Kidney glomerular epithelial cell (primary cell): ENCODE measurements around the gene TMIGD1.

Source experiments
- DNase-seq: peaks from one replicate; lab custom pipeline; 2025; lab: John Stamatoyannopoulos, UW

The TMIGD1 gene

DNA sequence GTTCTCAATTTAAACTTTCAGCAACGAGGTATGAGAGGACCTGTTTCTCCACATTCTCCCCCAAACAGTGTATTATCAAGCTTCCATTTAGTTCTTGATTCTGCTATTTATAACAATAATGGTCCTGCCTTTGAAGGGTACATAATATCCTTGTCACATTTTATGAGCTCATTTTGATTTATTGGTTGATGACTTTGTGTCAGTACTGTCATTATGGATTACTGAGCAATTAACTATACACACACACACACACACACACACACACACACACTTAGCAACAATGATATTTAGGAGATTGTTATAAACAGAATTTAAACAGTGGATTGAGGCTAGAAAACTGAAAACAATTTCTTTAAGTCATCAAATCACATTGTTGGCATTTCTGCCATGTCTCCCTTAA is 7.0 kb downstream of the TMIGD1 start:
- DNase-seq, result no peak

GRCh38 chr17:30324723-30325122 is 9.1 kb downstream of the TMIGD1 start:
- no peak for DNase-seq

DNA sequence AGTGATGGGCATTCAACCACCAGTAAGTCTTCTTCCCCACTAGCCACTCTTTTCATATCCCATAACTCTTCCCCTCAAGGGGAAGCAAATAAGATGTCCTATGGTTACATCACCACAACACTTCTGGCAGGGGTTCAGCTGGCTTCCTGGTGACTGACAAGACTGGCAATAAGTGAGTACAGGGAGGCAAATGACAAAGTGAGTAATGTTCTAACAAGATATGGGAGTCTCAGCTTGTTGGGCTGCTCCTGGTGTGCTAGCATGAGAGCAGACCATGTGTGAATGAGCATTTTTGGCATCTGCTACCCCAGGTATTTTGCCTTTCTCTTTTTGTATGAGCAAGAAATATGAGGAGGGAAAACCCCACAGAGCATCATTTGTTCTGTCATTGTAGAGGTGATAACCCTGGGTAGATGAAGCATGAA is 9.9 kb downstream of the TMIGD1 start:
- no peak for DNase-seq

DNA sequence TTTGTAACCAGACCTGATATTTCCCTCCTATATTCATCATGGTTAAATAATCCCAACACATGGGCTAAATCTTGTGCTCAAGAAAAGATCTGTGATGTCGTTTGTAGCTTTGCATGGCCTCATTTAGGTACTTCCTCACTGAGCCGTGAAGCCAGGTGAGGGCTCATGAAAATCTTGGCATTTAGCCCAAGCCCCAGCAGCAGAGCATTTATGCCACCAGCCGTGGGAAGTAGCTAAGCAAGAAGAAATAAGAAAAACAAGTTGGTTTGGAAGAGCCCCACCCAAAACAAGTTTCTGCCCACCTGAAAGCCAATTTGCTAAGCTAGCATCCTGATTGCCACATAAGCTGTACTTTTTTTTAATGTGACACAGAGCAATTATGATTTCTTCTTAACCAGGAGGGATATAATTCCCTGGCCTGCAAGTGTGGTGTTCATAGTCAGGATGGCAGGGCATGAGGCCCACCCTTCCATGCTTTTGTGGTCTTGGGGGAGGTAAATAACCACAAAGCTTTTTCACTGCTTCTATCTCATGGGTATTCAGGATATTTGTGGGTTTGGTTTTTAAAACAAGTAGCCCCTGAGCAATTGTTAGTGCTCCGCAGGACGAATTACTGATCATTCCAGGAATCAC is 10.5 kb downstream of the TMIGD1 start:
- no peak for DNase-seq

GRCh38 chr17:30321314-30321713 is 12.5 kb downstream of the TMIGD1 start:
- DNase-seq, result no peak

DNA sequence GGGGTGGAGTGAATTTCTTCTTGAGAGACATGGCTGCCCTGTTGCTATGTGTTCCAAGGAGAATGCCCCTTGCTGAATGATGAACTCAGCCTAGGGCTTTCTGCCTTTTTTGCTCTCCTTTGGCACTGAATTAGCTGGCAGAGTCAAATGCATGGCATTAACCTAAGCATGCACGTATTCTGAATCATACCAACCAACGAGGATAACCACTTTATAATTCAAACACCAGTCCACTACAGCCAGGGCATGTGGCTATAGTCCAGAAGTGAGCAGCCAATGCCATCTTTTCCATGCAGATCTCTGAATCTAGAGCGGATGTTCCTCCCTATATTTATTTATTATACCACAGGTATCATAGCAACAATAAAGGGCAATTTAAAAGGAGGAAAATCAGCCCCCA is 15.7 kb downstream of the TMIGD1 start:
- DNase-seq, result no peak

- no peak for DNase-seq
Measured at GRCh38 chr17:30316736-30317135, 17.1 kb downstream of the TMIGD1 start.

GRCh38 chr17:30315106-30315505 is 18.8 kb downstream of the TMIGD1 start:
- no peak for DNase-seq

DNA sequence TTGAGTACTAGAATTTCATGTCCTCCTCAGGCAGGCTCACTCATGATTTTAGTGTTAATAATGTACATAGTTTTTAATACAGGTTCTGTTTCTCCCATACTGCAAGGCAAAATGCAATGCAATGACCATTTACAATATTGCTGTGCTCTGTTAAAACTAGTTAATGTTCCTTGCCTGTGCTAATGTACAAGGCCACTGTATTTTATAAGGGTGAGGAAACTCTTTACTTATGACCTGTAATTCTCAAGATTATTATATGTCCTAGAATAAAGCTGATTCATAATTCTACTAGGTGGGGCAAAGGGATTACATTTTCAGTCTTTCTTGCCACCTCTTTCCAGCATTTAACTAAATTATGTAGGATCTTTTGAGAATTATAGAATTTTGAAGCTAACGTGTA is 19.4 kb downstream of the TMIGD1 start:
- no peak for DNase-seq

DNA sequence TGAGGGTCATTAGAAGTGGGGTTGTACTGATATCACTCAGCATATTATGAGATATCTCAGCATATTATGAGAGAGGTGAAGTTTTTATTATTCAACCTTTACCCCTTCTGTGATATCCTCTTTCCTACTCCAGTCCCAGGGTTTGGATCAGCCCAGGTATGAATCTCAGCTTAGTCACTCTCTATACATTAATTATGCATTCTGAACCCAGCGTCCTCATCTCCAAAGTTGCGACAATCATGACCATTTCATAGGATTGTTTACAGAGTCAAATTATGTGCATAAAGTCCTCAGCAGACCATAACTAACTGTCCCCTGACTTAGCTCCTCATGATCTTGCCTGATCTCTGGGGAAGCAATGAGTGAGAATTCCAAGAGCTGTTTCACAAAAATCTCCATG is 21.6 kb downstream of the TMIGD1 start:
- DNase-seq, result no peak

DNA sequence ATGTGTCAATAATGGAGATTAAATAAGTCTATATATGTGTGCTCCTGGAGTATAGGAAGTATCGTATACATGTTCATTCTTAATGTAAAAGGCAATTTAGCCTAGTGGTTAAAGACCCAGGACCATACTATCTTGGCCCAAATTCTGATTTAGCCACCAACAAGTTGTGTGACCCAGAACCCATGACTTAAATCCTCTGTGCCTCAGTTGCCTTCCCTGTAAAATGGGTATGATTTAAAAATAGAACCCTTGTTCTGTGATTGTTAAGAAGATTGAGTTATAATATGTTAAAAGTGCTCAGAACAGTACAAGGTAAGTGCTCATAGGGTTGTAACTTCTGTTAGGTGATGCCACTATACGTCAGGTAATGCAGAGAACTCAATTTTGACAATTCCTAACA is 23.3 kb downstream of the TMIGD1 start:
- no peak for DNase-seq

DNA sequence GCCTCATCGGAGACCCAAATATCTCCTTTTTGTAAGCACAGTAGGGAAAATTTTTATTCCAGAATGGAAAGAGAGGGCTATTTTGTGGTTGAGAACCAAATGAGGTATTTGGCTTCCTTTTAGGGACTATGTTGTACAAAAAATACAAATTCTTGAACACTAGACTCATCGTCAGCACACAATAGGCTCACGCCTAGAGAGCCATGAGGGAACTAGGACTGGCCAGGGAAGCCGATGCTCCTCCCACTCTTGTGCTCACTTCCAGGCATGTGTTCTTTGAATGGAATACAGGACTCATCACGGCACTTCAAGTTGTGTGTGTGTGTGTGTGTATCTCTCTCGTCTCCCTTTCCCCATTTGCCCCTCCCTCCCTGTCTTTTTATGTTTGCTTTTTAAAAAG is 24.3 kb downstream of the TMIGD1 start:
- no peak for DNase-seq

GRCh38 chr17:30308406-30308805 is 25.5 kb downstream of the TMIGD1 start:
- no peak for DNase-seq

DNA sequence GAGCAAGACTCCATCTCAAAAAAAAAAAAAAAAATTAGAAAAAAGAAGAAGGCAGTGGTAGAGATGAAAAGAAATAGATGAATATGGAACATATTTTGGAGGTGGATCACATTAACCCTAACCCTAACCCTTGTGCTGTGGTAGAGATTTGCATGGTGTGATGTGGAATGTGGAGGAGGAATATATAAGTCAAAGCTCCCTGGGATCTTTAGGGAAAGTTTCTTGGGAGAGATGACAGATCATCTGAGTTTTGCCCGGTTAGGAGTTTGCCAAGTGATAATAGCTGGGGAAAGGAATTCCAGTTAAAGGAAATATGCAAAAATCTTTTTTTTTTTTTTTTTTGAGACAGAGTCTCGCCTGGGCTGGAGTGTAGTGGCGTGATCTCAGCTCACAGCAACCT is 29.1 kb downstream of the TMIGD1 start:
- DNase-seq, result no peak

- no peak for DNase-seq
Measured at GRCh38 chr17:30302241-30302640, 31.6 kb downstream of the TMIGD1 start.

DNA sequence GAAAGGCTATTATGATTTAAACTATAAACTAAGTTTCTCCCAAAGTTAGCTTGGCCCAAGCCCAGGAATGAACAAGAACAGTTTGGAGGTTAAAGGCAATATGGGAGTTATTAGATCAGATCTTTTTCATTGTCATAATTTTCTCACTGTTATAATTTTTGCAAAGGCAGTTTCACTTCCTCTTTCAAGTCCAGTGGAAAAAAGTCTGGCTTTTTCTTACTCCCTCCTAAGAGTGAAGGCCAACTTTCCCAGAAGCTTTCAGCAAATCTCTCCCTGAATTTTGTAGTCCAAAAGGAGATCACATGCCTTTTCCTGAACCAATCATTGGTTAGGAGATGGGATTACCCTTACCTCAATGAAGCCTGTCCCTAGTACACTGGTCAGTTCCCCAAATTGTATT is 33.0 kb downstream of the TMIGD1 start:
- DNase-seq, result no peak

DNA sequence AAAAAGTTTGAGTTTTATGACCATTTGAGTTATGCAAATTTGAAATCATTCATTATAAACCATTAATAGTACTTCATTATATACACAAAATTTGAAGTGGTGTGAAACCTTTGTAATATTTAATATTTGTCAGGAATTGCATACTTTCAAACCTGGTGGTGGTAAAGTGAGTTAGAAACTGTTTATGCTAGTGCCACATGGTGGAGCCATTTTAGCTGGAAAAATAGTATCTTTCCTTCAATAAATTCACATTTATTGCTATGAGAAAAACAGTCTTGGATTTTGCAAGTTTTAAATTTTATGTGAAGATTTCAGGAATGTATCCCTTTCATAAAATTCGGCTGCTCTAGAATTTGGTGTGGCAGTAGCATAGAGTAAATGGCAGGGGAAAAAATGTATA is 34.9 kb downstream of the TMIGD1 start:
- DNase-seq, result no peak

- no peak for DNase-seq
Measured at GRCh38 chr17:30297715-30298114, 36.1 kb downstream of the TMIGD1 start.

GRCh38 chr17:30296499-30297080 is 37.3 kb downstream of the TMIGD1 start:
- DNase-seq, result no peak

DNA sequence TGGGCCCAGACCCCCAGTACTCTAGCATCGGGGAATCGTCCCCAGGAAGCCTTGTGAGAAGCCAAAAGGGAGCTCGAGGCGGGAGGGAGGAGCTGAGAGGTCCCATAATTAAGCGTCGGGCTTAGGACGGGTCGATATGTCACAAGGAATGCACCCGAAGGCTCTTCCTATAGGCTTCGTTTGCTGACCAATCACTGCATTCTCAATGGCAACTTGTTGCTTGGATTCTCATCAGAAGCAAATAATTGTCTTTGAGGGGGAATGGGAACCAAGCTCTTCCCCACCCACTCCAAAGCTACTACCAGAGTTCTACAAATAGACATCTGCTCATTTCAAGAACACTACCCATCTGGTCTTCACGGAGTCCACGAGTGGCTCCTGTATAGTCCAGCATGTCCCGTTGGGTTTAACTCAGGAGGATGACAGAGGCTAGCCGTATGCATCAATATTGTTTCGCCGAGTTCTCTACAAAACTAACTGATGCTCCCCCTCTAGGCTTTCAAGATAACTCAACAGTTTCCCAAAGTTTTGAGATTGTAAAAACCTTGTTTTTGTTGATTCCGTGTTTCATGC is 41.5 kb downstream of the TMIGD1 start:
- DNase-seq, result peak; percentile 40

- peak; percentile 50 for DNase-seq
Measured at GRCh38 chr17:30291543-30292285, 42.1 kb downstream of the TMIGD1 start, which contains the start of gene BLMH. Gene BLMH (minus strand): TSS chr17:30291944. CDS start chr17:30291819, 125 bp downstream.

DNA sequence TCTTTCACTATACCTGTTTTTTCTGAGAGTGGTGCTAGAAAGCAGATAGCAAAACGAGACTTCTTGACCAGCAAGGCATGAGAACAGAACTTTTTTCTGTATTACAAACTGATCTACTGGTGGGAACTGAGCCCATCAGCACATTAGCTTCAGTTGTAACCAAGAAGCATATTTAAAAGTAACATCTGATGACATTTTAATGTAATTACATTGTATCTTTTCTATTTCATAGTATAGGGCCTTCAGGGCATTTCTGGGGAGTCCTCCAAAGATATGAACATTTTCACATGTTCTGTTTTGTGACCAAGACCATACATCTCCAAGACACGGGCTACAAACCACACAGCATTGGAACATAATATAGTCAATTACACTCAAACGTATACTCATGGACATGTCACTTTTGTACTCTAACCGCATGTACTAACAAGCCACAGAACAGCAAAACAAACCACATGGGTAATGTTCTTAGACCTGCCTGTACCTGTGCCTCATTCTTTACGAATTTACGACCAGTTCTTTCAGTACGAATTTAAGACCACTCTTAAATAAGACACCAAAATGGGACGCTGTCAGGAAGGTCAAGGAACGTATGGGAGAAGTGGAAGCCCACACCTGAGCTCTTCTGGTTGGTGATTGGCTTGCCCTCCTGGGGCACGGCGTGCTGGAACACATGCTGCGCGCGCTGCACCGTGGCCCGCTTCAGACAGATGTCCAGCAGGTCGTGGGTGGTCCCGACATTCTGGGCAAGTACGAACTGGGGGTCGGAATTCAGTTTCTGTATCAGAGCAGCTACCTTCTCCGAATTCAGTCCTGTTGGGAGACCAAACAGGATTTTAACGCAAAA is 42.9 kb downstream of the TMIGD1 start:
- no peak for DNase-seq
